Measurements from ENCODE around the gene PPP3CA.

GRCh38 chr4:101064541-101065180 lies 282.7 kb downstream of the PPP3CA start:
- no peak for TF ChIP-seq CTCF (IDR thresholded peaks at IDR 0.05)
- TF ChIP-seq POLR2A (IDR thresholded peaks at IDR 0.05) = no peak

All from right lobe of liver (tissue), 4 donors.